Fibroblast of skin of scalp (primary cell): ENCODE results near the gene OSBPL10.

Source experiments
- DNase-seq: peaks from one replicate; pipeline ENCODE4 v3.0.0-alpha.2; 2013

Gene OSBPL10

GRCh38 chr3:31988271-31988670, 7.2 kb upstream of the OSBPL10 start:
- DNase-seq = peak; percentile 58

GRCh38 chr3:31985831-31986230, 4.8 kb upstream of the OSBPL10 start:
- DNase-seq = no peak

GRCh38 chr3:31984321-31984720, 3.3 kb upstream of the OSBPL10 start:
- no peak for DNase-seq

GRCh38 chr3:31980530-31981205, 394 bp downstream of the OSBPL10 start:
- peak; percentile 22 for DNase-seq

GRCh38 chr3:31979001-31979697, 1.9 kb downstream of the OSBPL10 start:
- DNase-seq = no peak

- no peak for DNase-seq
Measured at GRCh38 chr3:31978553-31978952, 2.5 kb downstream of the OSBPL10 start.

GRCh38 chr3:31977736-31978135, 3.3 kb downstream of the OSBPL10 start:
- no peak for DNase-seq

- no peak for DNase-seq
Measured at GRCh38 chr3:31976302-31976701, 4.8 kb downstream of the OSBPL10 start.

- no peak for DNase-seq
Measured at GRCh38 chr3:31974964-31975363, 6.1 kb downstream of the OSBPL10 start.

- no peak for DNase-seq
Measured at GRCh38 chr3:31974471-31974870, 6.6 kb downstream of the OSBPL10 start.

- no peak for DNase-seq
Measured at GRCh38 chr3:31973837-31974236, 7.2 kb downstream of the OSBPL10 start.

- DNase-seq = no peak
Measured at GRCh38 chr3:31973081-31973480, 8.0 kb downstream of the OSBPL10 start.

GRCh38 chr3:31971607-31972006, 9.5 kb downstream of the OSBPL10 start:
- no peak for DNase-seq

GRCh38 chr3:31968927-31969418, 12.1 kb downstream of the OSBPL10 start:
- peak; percentile 97 for DNase-seq

- peak; percentile 76 for DNase-seq
Measured at GRCh38 chr3:31968369-31968926, 12.6 kb downstream of the OSBPL10 start.

GRCh38 chr3:31967592-31967991, 13.5 kb downstream of the OSBPL10 start:
- DNase-seq = no peak

GRCh38 chr3:31966978-31967591, 14.0 kb downstream of the OSBPL10 start:
- DNase-seq = no peak

- DNase-seq = no peak
Measured at GRCh38 chr3:31962801-31963205, 18.3 kb downstream of the OSBPL10 start.

GRCh38 chr3:31960793-31961431, 20.1 kb downstream of the OSBPL10 start:
- peak; percentile 59 for DNase-seq

GRCh38 chr3:31959951-31960792, 20.9 kb downstream of the OSBPL10 start:
- no peak for DNase-seq

GRCh38 chr3:31959251-31959650, 21.8 kb downstream of the OSBPL10 start:
- DNase-seq = no peak

GRCh38 chr3:31958701-31959152, 22.3 kb downstream of the OSBPL10 start:
- no peak for DNase-seq
